CD4-positive, alpha-beta T cell treated with Interleukin-6 for 4 hours (primary cell): ENCODE data around the gene HPCAL1.

ENCODE experiments used
- DNase-seq: peaks from one replicate; pipeline ENCODE4 v3.0.0-alpha.2; 2020; ENCODE audit warnings: mixed read lengths

Gene HPCAL1

DNA sequence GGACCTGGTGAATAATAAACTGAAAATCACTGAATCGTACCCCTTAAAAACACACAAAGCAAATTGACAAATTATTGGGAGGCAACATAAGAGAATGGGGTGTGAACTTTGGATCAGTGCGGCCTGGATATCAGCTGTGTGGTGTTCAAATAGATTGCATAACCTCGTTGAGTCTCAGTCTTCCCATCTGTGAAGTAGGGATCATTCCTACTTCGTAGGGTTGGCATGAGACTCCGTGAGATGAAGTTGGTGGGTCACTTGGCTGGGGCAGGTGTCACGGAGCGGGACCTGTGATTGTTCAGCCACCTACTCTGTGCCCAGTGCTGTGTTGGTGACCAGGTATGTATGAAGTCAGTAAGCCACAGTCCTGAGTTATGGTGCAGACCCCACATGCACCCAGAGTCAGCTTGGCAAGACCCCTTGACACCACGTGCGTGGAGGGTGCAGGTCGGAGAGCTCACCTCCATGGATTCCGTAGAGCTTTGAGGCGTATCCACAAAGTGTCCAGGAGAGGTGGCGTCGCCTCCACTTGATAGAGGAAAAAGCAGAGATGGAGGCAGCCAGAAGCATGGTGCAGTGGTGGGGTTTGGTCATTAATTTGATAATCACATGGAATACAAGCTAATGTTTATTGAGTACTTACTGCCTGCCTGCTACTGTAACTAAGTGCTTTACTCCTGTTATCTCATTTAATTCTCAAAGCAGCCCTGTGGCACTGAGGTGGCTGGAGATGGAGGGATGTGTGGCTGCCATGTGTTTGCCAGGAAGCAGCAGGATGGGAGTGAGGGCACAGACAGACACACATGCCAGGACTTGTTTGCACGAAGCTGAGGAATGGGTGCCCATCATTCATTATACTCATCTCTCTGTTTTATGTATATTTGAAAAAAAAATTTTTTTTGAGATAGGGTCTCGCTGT lies 35.8 kb downstream of the HPCAL1 start:
- DNase-seq = no peak

DNA sequence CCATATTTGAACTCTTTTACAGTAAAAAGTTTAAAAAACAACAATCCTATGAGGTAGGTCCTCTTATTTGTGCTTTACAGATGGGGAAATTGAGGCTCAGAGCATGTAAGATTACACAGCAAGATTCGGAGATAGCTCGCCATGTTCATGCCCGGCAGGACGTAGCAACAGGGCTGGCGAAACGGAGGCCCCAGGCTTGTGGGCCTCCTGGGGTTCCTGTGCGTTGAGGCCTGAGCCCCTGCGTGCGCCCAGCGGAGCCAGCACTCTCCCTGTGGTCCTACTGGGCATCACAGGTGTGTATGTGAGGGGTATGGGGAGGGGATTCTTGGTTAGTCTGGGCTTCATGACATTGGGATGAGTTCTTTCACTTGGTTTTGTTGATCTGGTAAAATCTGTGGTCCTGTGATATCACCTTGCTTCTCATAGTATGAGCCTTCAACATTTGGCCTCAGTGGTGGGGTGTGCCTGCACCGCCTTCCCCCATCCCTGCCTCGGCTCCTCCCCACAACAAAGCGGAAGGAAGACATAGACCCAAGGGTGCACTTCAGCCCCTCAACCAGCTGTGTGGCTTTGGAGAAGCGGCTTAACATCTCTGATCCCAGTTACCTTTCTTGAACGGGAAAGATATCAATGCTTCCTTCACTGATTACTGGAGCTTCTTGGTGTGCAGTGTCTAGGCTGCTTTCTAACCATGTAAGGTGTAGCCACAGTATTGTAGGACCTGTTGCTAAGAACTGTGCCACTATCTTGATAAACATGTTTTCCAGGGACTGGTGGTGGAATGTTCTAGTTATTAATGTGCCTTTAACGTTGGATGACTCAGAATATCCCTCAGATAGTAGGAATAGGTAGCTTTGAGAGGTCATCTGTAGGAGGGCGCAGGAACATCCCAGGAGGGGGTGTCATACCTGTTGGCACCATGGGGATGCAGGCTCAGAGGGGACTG lies 37.2 kb downstream of the HPCAL1 start:
- DNase-seq = no peak

DNA sequence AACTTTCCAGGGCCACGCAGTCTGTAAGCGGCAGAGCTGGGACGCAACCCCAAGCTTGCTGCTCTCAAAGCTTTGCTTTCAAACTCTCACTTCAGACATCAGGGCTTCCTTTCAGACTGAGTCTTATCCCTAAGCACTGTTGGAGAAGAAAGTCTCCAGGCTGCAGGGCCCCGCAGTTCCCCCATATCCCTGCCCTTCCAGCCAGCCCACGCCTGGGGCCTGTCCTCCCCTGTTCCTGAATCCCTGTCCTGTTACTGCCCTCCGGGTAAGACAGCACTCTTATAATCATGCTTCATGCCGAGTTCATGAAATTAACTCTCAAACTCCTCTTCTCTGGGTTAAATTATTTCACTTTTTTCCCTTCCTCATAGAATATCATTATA lies 37.9 kb downstream of the HPCAL1 start:
- no peak for DNase-seq

DNA sequence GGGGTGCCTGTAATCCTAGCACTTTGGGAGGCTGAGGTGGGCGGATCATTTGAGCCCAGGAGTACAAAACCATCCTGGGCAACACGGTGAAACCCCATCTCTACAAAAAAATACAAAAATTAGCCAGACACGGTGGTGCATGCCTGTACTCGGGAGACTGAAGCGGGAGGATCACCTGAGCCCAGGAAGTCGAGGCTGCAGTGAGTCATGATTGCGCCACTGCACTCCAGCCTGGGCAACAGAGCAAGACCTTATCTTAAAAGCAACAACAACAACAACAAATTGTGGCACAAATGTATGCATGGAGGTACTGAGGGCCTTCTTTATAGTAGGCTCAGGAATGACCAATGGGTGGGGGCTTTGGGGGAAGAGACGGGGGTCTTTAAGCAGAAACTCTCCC lies 38.5 kb downstream of the HPCAL1 start:
- peak; percentile 24 for DNase-seq

DNA sequence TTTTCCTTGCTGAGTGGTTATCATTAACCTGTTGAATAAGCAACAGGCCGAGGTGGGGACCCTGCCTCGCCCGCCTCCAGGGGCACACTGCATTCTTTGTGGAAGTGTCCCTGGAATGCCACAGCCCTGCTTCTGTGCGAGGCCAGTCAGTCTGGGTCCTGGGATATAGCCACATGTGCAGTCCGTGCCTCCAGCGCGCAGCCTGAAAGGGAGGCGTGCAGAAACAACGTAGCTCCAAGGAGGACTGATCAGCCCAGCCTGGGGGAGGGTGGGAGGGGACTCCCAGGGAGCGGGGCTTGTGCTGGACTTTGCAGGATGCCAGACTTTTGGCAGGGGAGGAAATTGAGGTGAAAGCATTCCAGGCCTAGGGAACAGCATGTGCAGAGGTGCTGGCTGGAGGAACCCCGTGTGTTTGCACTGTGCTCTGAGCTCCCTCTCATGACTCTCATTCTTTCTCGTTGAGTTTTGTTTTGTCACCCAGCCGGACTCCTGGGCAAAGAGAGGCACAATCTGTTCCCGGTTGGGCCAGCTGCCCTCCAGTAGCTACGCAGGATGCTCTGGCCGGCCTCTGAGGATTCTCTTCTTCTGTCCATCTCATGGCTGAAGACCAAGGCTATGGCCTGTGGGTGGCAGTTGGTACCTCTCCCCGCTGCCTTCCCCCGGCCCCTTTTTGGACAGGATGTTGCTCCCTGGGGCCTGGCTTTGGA lies 39.7 kb downstream of the HPCAL1 start:
- DNase-seq = no peak

DNA sequence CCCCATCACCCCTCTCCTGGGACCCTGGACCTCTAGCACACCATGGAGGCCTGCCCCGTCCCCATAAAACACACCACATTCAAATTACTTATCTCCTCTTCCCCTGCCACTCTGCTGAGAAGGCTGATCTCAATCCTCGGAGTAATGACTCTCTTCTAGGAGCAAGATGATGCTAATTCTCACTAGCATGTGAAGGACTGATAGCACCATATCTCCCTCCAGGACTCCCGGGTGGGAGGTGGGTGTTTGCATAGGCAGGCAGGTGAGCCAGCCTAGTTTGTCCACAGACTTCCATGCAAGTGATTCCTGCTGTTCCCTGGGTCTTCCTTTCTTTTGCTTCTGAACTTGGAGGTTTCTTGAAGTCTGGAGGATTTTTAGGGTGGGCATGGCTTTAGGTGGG lies 40.5 kb downstream of the HPCAL1 start:
- no peak for DNase-seq

DNA sequence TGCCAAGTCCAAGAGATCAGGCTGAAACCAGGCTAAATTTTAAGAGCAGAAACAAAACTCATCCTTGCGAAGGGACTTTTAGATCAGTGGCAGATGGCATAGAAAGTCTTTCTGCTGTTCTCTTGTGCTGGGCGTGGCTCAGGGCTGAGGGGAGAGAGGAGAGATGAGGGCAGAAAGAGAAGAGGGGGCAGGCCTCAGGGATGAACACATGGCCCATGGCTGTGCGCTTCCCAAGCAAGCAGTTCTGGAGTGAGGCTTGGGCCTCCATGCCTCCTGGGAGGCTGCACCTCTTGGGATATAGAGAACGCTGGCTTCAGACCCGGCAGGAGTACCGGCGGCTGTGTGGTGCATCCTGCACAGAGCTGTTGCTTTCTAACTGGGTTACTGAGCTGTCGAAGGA lies 41.0 kb downstream of the HPCAL1 start:
- DNase-seq = no peak

DNA sequence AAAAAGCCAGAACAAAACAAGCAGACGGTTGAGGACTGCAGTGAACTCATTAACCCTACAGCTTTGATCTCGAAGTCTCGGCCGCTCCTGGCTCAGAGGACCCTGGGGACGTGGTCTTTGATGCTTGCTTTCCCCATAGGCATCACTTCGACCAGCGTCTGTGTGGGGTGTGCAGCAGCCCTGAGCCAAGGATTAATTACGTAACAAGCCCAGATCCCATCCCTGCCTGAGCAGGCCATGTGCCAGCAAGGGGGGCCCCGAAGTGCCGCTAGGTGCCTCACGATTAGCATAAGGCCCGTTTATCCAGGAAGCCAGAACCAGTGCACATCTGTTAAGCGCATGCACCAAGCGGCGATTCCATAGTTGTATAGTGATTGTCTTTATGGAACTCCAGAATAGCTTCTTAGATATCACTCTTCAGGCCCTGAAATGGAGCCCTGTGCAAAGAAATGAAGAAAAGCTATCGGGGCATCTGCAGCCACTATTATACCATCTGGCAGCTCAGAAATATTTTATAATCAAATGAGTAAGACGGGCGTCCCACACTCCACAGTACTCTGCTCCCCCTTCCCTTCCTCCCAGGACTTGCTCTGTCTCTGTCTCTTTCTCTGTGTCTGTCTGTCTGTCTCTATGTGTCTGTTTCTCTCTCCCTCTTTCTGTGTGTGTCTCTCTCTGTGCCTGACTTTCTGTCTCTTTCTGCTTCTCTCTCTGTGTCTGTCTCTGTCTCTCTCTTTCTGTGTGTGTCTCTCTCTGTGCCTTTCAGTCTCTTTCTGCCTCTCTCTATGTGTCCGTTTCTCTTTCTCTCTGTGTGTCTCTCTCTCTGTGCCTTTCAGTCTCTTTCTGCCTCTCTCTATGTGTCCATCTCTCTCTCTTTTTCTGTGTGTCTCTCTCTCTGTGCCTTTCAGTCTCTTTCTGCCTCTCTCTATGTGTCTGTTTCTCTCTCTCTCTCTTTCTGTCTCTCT lies 41.7 kb downstream of the HPCAL1 start:
- no peak for DNase-seq

DNA sequence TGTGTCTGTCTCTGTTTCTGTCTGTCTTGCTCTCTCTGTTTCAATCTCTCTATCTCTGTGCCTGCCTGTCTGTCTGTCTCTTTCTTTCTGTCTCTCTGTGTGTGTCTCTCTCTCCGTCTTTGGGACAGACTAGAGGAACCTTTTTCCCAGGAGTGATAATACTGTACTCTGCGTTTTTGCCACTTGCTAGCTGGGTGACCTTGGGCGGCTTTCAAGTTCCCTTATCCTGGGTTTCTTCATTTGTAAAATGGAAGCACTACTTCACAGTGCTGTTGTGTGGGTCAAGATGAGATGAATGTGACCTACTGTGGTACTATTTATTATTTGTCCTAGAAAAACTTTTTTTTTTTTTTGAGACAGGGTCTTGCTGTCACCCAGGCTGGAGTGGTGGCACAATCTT lies 42.4 kb downstream of the HPCAL1 start:
- no peak for DNase-seq

DNA sequence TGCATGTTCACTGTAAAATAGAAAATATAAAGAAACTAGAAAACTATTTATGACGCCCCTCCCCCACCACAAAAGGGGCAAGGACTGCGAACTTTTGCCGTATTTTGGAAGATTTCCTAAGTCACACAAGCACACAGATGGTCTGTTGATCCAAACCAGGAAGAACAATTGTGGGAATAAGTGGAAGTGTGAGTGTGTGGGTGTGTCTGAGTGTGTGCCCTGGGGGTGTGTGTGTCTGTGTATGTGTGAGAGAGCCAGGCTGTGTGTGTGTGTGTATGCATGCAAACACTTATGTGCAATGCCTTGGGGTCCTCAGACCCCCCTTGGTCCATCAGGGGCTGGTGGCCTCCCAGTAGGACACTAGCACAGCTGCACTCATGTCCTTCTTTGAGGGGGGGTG lies 43.1 kb downstream of the HPCAL1 start:
- no peak for DNase-seq

DNA sequence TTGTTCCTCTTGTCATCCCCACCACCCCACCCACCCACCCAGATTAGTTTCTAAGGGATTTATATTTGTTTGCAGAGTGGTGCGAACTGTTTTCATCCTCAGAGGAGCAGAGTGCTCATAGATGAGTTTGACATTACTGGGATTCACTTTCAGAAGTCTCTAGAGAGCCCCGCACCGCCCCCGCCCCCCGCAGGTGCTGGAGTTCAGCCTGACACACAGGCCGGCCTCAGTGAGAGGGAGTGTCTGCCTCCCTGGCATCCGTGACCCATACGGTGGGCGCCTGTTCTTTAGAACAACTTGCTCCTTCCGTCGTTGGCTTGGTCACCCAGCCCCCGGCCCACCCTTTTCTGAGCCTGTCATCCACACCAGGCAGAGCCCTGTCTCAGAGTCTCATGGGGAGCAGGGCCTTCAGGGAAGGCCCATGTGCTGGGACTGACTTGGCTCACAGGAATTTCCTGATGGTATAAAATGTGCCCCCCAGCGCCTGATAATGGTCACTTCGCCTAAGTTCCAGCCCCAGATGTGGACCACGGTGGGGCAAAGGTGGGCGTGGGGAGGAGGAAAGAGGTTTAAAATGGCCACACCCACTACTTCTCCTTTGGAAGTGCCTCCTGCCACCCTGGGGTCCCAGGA lies 44.3 kb downstream of the HPCAL1 start:
- DNase-seq = no peak

DNA sequence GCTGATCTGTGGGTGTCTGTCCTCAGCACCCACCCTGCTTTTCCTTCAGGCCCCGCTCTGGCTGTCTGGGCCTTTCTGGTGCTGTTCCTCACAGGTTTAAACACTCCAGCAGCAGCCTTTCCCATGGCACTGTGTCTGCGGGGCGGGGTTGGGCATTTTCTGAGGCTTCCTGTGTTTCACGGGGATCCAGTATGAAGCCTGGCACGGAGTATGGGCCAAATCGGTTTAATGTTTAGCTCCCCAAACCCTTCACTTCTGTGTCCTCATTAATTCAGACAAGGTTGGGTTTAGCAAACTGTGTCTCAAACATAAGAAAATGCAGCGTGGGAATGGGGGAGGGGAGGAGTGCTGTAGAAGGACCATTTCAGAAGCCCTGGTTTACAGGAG lies 44.9 kb downstream of the HPCAL1 start:
- DNase-seq = no peak

DNA sequence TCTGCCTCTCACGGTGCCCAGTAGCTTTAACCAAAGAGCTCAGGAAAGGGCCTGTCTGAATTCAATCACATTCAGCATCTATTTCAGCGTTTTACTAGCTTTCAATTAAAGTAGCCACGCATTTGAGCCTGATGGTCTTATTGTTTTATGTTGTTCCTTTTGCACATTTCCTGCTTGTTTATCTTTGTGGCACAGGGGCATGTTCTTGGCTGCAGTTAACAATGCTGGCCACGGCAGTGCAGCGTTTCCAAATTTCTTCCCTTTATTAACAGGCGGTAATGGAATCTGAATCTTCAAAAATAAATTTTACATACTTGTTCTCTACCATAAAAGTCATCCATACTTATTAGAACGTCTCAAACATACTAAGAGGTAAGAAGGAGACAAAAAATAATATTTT lies 46.2 kb downstream of the HPCAL1 start:
- DNase-seq = no peak

DNA sequence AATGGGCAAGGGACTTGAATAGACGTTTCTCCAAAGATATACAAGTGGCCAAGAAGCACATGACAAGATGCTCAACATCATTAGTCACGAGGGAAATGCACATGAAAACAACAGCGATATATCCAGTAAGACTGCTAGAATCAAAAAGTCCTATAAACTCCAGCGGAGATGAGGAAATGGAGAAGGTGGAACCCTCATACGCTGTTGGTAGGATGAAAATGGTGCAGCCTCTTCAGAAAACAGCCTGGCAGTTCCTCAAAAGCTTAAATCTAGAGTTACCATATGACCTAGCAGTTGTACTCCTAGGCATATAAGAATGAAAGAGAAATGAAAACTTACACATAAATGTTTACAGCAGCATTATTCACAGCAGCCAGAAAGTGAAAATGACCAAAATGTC lies 48.1 kb downstream of the HPCAL1 start:
- no peak for DNase-seq

DNA sequence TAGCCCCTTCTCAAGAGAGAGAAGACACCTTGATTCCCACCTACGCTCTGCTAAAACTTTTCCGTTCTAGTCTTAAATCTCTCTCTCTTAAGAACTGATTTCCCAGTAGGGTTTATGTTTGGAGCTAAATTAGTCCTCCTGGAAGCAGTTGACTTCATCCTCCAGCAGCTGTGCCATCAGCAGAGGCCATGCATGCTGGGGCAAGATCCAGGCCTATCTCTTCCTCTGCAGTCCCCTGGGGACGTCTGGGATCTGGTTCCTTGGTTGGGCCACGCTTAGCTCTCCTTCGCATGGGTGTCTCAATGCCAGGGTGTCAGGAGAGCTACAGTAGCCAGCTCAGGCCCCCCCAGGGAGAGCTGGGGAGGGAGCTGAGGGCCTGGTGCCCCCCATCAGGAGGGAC lies 49.7 kb downstream of the HPCAL1 start:
- DNase-seq = no peak

DNA sequence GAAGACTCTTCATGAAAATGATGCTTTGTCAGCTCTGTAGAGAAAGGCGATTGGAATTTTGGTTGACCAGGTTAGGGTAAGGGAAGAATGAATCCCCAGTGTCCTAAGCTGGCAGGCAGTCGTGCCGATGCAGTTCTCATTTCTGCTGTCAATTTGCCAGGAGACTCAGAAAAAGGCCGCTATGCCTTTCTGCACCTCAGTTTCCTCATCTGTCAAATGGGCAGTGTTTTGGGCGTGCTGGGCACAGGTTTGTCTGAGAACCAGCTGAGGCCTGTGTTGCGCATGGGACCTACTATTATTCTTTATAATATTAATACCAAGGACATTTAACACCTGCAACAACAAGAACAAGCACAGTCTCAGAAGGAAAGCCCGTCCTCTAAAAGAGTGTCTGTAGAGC lies 50.3 kb downstream of the HPCAL1 start:
- no peak for DNase-seq

DNA sequence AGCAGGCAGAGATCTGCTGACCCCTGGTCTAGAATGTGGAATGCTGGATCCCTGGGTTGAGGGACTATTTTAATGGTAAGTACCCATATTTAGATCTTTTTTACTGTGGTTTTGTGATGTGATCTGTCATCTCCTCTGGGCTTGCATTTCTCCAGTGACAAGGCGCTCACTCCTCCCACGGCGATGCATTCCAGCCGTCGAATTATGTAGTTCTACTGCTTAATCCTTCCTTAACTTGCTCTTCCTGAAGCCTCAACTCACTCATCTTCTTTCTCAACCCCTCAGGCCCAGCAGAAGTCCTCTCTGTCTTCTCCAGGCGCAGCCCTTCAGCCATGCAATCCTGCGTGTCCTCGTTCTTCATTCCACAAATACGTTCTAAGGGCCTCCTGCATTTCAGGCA lies 51.2 kb downstream of the HPCAL1 start:
- no peak for DNase-seq

DNA sequence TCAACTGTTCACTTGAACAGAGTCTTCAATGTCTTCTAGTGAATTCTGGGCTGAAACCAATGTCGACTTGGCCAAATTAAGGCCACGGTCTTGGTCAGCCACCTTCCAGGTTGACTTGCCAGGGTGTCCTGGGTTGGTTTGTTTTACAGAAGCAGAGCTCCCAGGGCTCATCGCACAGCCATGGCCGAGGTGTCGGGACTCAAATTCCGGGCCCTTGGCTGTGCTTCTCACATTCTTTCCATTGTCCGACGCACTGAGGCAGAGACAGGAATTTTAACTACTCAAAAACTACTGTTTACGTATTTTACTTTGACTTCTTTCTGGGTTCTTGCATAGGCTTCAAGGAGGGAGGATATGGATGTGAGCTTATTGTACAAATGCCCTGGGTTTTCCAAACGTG lies 51.7 kb downstream of the HPCAL1 start:
- no peak for DNase-seq

DNA sequence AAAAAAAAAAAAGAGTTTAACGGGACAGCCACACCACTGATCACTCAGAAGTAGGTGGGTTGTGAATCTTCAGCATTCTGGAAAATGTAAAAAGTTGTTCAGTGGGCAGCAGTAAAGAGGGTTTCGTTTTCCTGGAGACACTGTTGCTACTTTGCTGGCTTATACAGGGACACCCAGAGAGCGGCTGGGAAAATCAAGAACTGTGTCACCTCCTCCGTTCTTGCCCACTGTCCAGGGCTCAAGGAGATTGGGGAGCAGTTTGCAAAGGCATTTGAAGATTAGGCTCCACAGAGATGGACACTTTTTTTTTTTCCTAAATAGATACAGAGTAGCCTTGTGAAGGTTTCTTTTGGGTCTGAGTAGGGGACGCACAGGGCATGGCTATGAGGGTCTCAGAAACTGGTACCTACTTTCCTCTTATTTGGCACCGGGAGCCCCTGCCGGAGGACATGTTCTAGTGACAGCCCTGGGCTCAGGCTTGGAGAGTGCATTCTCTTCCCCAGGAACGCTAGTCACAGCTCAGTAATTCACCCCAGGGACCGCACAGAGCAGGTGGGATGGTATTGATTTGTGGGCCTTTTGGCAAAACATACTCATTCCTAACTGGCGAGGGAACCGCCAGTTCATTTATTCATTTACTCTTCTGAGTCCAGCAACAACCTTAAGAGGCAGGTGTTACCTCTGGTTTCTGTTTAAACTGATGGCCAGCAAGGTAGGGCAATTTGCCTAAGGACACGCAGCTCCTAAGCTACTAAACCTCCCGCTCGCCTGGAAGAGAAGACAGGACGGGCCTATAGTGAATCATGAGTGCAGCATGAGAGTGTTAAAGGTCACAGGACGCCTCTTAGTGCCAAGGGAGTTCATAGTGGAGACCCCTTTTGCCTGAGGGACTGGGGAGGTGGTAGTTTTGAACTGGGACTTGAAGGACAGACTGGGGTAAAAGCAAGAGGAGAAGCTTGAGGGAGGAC lies 53.1 kb downstream of the HPCAL1 start:
- no peak for DNase-seq

DNA sequence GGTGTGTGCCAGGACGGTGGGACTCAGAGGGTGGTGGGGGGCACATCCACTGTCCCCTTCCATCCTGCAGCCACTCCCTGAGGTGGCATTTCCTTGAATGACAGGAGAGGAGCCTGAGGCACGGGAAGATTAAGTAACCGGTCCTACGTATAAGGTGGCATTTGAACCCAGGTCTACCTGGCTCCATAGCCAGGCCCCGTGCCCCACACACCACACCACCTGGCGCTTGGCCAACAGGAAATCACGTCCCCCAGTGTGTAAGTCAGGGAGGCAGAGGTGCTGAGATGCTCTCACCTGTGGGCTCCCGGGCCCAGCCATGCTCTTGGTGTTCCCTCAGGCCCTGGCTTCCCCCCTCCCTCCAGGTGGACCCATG lies 53.7 kb downstream of the HPCAL1 start:
- DNase-seq = peak; percentile 49
